AG04450 (cell line): Measurements from ENCODE around the gene CDK17. TPM values are rescaled to one million over a fixed set of nuclear protein-coding genes. Genes with fewer than 3 reads are reported as not detected.
"Not testable (repeated sequence)": the region's sequence is repeated elsewhere in the genome, so short reads cannot be mapped to it uniquely, and the experiment has no call there.

Experiments used
- CTCF ChIA-PET: fragments of 300-600, 350-600 bp; formaldehyde crosslinking; extraction: SDS; loops from one replicate; lab custom pipeline; 2022; ENCODE audit warnings: antibody characterized with exemption, inconsistent platforms; lab: Charles Lee
- POLR2A ChIA-PET: fragments of 350-600 bp; formaldehyde crosslinking; extraction: SDS; loops from one replicate; lab custom pipeline; 2021; ENCODE audit warnings: antibody characterized with exemption, inconsistent platforms; lab: Yijun Ruan, JAX
- DNase-seq: peaks from one replicate; pipeline ENCODE4 v3.0.0-alpha.2; 2011; ENCODE audit warnings: low read depth, low spot score
- H3K27ac ChIP-seq: one replicate; pipeline ENCODE4 v1.5.1; 2012; ENCODE audit warnings: low read depth, low read length, control low read depth
- H3K27me3 ChIP-seq: one replicate; pipeline ENCODE4 v1.6.0; 2012; ENCODE audit warnings: low read length; ENCODE audit not compliant: control insufficient read depth, insufficient read depth
- H3K4me3 ChIP-seq: 2 replicates; pipeline ENCODE4 v1.5.1; 2011; ENCODE audit warnings: mild to moderate bottlenecking, low read depth, low read length, control low read depth
- H3K9me3 ChIP-seq: 2 replicates; pipeline ENCODE4 v1.5.1; 2012; ENCODE audit warnings: low read length; ENCODE audit not compliant: control insufficient read depth, insufficient read depth
- polyA plus RNA-seq: library from polyadenylated mRNA; depleted of rRNA; stranded (reverse); fragments of >200 nt; gene quantifications from 2 replicates; pipeline ENCODE4 v1.2.3, GENCODE V29; 2011
- TF ChIP-seq, protein P1 (sequence below): IDR thresholded peaks from 2 replicates; pipeline ENCODE4 v1.5.1; 2011; ENCODE audit warnings: low read depth, low read length, control low read depth, inconsistent platforms

CDK17 gene
- polyA plus RNA-seq, 1 experiment: 67.8 TPM

DNA sequence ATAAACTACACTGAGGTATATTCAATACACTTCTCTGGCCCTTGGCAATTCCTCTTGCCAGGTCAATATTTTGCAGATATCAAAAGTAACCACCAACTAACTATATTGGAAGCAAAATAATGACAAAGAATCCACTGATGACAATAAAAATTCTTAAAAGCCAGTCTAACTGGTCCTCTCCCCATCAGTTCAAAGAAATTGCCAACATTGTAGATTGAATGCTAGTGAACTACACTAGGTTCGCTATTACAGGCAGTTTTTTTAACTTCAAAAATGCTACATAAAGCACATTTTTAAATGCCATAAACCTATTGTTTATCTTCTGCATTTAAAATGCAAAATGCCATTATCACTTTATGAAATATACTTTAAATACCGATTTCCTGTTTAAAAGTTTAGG, 4.0 kb downstream of the CDK17 start:
- DNase-seq: no peak
- TF ChIP-seq, protein P1, sequence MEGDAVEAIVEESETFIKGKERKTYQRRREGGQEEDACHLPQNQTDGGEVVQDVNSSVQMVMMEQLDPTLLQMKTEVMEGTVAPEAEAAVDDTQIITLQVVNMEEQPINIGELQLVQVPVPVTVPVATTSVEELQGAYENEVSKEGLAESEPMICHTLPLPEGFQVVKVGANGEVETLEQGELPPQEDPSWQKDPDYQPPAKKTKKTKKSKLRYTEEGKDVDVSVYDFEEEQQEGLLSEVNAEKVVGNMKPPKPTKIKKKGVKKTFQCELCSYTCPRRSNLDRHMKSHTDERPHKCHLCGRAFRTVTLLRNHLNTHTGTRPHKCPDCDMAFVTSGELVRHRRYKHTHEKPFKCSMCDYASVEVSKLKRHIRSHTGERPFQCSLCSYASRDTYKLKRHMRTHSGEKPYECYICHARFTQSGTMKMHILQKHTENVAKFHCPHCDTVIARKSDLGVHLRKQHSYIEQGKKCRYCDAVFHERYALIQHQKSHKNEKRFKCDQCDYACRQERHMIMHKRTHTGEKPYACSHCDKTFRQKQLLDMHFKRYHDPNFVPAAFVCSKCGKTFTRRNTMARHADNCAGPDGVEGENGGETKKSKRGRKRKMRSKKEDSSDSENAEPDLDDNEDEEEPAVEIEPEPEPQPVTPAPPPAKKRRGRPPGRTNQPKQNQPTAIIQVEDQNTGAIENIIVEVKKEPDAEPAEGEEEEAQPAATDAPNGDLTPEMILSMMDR: no peak
- Histone ChIP-seq H3K4me3 (peak overlapping the region; percentile 15), H3K9me3 (no peaks in the 10 kb centered on the region; the same call in 1 of the 2 replicates), H3K27ac (no peak overlapping the region), H3K27me3 (no peaks in the 10 kb centered on the region)
- ChIA-PET CTCF (interaction anchor here (1.5 to 5.9 kb wide), 4 partner anchors 93 to 398 kb away, joined by 3 to 52 read pairs (median 8); partner anchors contain the start of gene CFAP54), POLR2A (no interaction called here)

DNA sequence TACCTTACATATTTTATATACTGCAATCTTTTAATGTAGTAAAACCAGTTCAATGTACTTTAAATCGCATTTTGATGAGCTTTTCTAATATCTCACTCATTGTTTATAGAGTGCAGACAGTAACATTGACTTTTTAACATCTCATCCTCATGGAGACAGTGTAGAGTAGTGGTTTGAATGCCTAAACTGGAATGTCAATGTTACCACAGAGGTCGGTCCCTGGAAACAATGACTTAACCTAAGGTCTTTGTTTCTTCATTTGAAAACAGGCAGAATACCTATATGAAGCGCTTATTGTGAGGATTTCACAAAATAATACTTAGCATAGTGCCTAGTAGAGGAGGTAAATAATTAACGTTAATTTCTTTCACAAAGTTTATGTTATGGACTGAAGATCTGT, 5.0 kb downstream of the CDK17 start:
- H3K4me3 ChIP-seq: no peak overlapping the region
- no peaks in the 10 kb centered on the region for H3K27me3 ChIP-seq
- H3K9me3 ChIP-seq: no peaks in the 10 kb centered on the region; the same call in 1 of the 2 replicates
- ChIA-PET POLR2A (no interaction called here), CTCF (no interaction called here)
- no peak overlapping the region for H3K27ac ChIP-seq
- no peak for DNase-seq
- TF ChIP-seq, protein P1: no peak

DNA sequence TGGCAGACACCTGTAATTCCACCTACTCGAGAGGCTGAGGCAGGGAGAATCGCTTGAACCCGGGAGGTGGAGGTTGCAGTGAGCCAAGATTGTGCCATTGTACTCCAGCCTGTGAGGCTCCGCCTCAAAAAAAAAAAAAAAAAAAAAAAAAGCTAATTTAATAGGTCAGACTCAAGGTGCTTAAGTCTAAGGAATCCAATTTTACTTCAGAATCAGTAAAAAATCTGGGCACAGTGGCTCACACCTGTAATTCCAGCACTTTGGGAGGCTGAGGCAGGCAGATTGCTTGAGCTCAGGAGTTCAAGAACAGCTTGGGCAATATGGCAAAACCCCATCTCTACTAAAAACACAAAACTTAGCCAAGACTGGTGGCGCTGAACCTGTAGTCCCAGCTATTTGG, 7.0 kb downstream of the CDK17 start:
- POLR2A ChIA-PET, CTCF ChIA-PET, H3K4me3 ChIP-seq, H3K27me3 ChIP-seq, H3K9me3 ChIP-seq, H3K27ac ChIP-seq, DNase-seq: not testable (repeated sequence)

DNA sequence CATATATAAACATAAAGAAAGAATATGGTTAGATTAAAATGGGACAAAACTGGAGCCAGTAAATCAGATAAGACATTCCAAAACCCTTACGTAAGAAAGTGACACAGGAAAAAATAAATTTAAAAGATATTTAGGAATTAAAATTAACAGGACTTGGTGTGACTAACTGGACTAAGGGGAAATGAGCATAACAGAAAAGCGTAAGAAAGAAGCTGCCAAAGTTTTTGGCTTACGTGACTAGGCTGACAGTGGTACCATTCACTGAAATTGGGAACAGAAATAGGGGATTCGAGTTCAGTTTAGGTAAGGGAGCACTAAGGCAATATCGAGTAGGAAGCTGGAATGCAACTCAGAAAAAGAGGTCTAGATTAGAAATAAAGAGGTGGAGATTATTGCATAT, 7.8 kb downstream of the CDK17 start:
- Histone ChIP-seq H3K27me3 (no peaks in the 10 kb centered on the region), H3K27ac (no peak overlapping the region), H3K4me3 (no peak overlapping the region), H3K9me3 (no peaks in the 10 kb centered on the region)
- DNase-seq: no peak
- TF ChIP-seq, protein P1: no peak
- ChIA-PET CTCF (no interaction called here), POLR2A (no interaction called here)

DNA sequence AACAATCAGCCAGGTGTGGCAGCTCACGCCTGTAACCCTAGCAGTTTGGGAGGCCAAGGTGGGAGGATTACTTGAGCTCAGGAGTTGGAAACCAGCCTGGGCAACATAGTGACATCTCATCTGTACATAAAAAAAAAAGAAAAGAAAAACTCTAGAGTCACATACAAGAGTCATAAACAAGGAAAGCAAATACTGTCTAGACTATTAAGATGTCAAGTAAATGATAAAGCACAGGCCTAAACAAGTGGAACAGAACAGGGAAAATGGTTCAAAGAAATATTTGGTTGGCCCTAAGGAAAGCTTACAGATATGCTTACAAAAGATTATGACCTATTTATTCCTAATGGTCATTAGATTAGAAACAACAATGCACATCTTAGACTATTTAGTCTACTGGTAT, 12.3 kb downstream of the CDK17 start:
- H3K27me3 ChIP-seq: no peaks in the 10 kb centered on the region
- POLR2A ChIA-PET: no interaction called here
- H3K4me3 ChIP-seq: no peak overlapping the region
- TF ChIP-seq, protein P1: no peak
- no peak for DNase-seq
- no peak overlapping the region for H3K27ac ChIP-seq
- CTCF ChIA-PET: interaction anchor here (1.2 to 1.9 kb wide), 2 partner anchors 12 to 128 kb away, joined by 8 to 10 read pairs; partner anchors contain the start of gene CDK17
- no peaks in the 10 kb centered on the region for H3K9me3 ChIP-seq
